ENCODE data around the gene CKMT2.

GRCh38 chr5:81297531-81297930 is 64.4 kb downstream of the CKMT2 start:
- TF ChIP-seq, protein P1, sequence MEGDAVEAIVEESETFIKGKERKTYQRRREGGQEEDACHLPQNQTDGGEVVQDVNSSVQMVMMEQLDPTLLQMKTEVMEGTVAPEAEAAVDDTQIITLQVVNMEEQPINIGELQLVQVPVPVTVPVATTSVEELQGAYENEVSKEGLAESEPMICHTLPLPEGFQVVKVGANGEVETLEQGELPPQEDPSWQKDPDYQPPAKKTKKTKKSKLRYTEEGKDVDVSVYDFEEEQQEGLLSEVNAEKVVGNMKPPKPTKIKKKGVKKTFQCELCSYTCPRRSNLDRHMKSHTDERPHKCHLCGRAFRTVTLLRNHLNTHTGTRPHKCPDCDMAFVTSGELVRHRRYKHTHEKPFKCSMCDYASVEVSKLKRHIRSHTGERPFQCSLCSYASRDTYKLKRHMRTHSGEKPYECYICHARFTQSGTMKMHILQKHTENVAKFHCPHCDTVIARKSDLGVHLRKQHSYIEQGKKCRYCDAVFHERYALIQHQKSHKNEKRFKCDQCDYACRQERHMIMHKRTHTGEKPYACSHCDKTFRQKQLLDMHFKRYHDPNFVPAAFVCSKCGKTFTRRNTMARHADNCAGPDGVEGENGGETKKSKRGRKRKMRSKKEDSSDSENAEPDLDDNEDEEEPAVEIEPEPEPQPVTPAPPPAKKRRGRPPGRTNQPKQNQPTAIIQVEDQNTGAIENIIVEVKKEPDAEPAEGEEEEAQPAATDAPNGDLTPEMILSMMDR (conservative IDR thresholded peaks at IDR 0.05; ENCODE audit: low read depth, low read length): no peak
- TF ChIP-seq EZH2 (IDR thresholded peaks at IDR 0.05; ENCODE audit: low read length, unreplicated experiment) (no peak), EZH2phosphoT487 (IDR thresholded peaks at IDR 0.05; ENCODE audit: borderline replicate concordance, low read length) (no peak)
